CD14-positive monocyte (primary cell): ENCODE measurements around the gene OBSCN. TPM values are rescaled to one million over a fixed set of nuclear protein-coding genes. Genes with fewer than 3 reads are reported as not detected.
A peak's percentile ranks its signal among the peaks of the same experiment; 100 is the strongest.

ENCODE experiments used
- DNase-seq, 3 donors: peaks; one replicate each; pipeline ENCODE4 v3.0.0-alpha.2; 2011 to 2022
- H2AFZ ChIP-seq: 2 replicates; pipeline ENCODE4 v1.6.0; 2012; ENCODE audit warnings: mild to moderate bottlenecking, low read depth, low read length, inconsistent platforms; ENCODE audit not compliant: insufficient read depth, poor library complexity, severe bottlenecking
- H3K27ac ChIP-seq, 2 donors: 1 replicate in 1 of 2; 2 replicates in 1 of 2; pipeline ENCODE4 v1.5.1; 2012 to 2013; ENCODE audit warnings: low read length in 2 of 2, control low read depth in 1 of 2, inconsistent platforms in 1 of 2, low read depth in 1 of 2, mild to moderate bottlenecking in 1 of 2
- H3K27me3 ChIP-seq, 2 donors: one replicate each; pipeline versions ENCODE4 v1.6.0 to v1.6.1; 2011 to 2013; ENCODE audit warnings: low read length in 2 of 2; ENCODE audit not compliant: control insufficient read depth in 2 of 2, insufficient read depth in 2 of 2
- H3K36me3 ChIP-seq, 2 donors: replicated peaks in 1 of 2; 1 replicate in 1 of 2; 2 replicates in 1 of 2; pipeline versions ENCODE4 v1.5.1 to v1.6.1; 2012 to 2013; ENCODE audit warnings: low read length in 2 of 2, control low read depth in 1 of 2, inconsistent platforms in 1 of 2, mild to moderate bottlenecking in 1 of 2; ENCODE audit not compliant: insufficient read depth in 2 of 2, control insufficient read depth in 1 of 2
- H3K4me1 ChIP-seq, 2 donors: 1 replicate in 1 of 2; 2 replicates in 1 of 2; pipeline versions ENCODE4 v1.5.1 to v1.6.1; 2012 to 2013; ENCODE audit warnings: low read length in 2 of 2, control low read depth in 1 of 2, inconsistent platforms in 1 of 2, mild to moderate bottlenecking in 1 of 2, moderate library complexity in 1 of 2; ENCODE audit not compliant: insufficient read depth in 2 of 2, control insufficient read depth in 1 of 2
- H3K4me2 ChIP-seq: replicated peaks from 2 replicates; pipeline ENCODE3; 2012; ENCODE audit warnings: low read length, moderate library complexity, mild to moderate bottlenecking; ENCODE audit not compliant: poor library complexity, severe bottlenecking; ENCODE audit errors: extremely low read depth
- H3K4me3 ChIP-seq, 3 experiments: fragments of 200-600 bp in 1 of 3; sonication (generic) in 1 of 3; replicated peaks in 1 of 3; 1 replicate in 2 of 3; 2 replicates in 1 of 3; pipeline ENCODE4 v1.5.1; 2011 to 2013; ENCODE audit warnings: low read length in 3 of 3, mild to moderate bottlenecking in 3 of 3, control low read depth in 2 of 3, low read depth in 2 of 3, inconsistent platforms in 1 of 3, moderate library complexity in 1 of 3
- H3K79me2 ChIP-seq: 2 replicates; pipeline ENCODE4 v1.6.0; 2012; ENCODE audit warnings: mild to moderate bottlenecking, control low read depth, inconsistent platforms, low read length, moderate library complexity; ENCODE audit not compliant: insufficient read depth
- H3K9ac ChIP-seq: 2 replicates; pipeline ENCODE4 v1.6.0; 2017; ENCODE audit warnings: low read length, mild to moderate bottlenecking; ENCODE audit not compliant: insufficient read depth, poor library complexity, severe bottlenecking
- H3K9me3 ChIP-seq, 2 donors: replicated peaks in 1 of 2; 1 replicate in 1 of 2; 2 replicates in 1 of 2; pipeline versions ENCODE4 v1.5.1 to v1.6.1; 2012 to 2013; ENCODE audit warnings: low read length in 2 of 2, control low read depth in 1 of 2; ENCODE audit not compliant: control insufficient read depth in 1 of 2, insufficient read depth in 1 of 2
- H4K20me1 ChIP-seq: 2 replicates; pipeline ENCODE4 v1.6.0; 2012; ENCODE audit warnings: mild to moderate bottlenecking, low read length, control low read depth, moderate library complexity; ENCODE audit not compliant: insufficient read depth
- H3K27ac Mint-ChIP-seq, 7 donors: one replicate each; pipeline ENCODE4 v1.8.0; 2020; ENCODE audit warnings: mild to moderate bottlenecking in 7 of 7, mixed read lengths in 7 of 7, moderate library complexity in 6 of 7, inconsistent platforms in 2 of 7
- H3K27me3 Mint-ChIP-seq, 3 donors: one replicate each; pipeline ENCODE4 v1.8.0; 2021 to 2022; ENCODE audit warnings: low read depth in 3 of 3, mild to moderate bottlenecking in 3 of 3, mixed read lengths in 3 of 3, moderate library complexity in 3 of 3, inconsistent platforms in 1 of 3
- H3K36me3 Mint-ChIP-seq, 2 donors: one replicate each; pipeline ENCODE4 v1.8.0; 2020; ENCODE audit warnings: mixed read lengths in 2 of 2, inconsistent platforms in 1 of 2, mild to moderate bottlenecking in 1 of 2
- H3K4me1 Mint-ChIP-seq: one replicate; pipeline ENCODE4 v1.8.0; 2020; ENCODE audit warnings: mild to moderate bottlenecking, mixed read lengths
- H3K4me3 Mint-ChIP-seq, 2 donors: one replicate each; pipeline ENCODE4 v1.8.0; 2020; ENCODE audit warnings: mild to moderate bottlenecking in 2 of 2, mixed read lengths in 2 of 2, moderate library complexity in 1 of 2
- H3K9me3 Mint-ChIP-seq, 7 donors: one replicate each; pipeline ENCODE4 v1.8.0; 2020 to 2022; ENCODE audit warnings: mixed read lengths in 7 of 7, mild to moderate bottlenecking in 6 of 7, moderate library complexity in 6 of 7, inconsistent platforms in 2 of 7
- CTCF ChIP-seq: fragments of 200-600 bp; IDR thresholded peaks from one replicate; pipeline ENCODE4 v1.8.0; 2022; ENCODE audit warnings: antibody characterized with exemption, mild to moderate bottlenecking
- WGBS: methylation state at CpG from one replicate; pipeline ENCODE4 v1.1.5; 2013; ENCODE audit warnings: missing lambda C conversion rate; ENCODE audit not compliant: insufficient coverage; 5-methylcytosine and 5-hydroxymethylcytosine counted together
- intact Hi-C, 2 donors: fragments of 100-400 bp; cut with micrococcal nuclease; formaldehyde crosslinking; loops; one replicate each; pipeline versions ENCODE4 v1.15.0 to v1.15.1; 2023
- polyA plus RNA-seq, 3 donors: library from polyadenylated mRNA; depleted of rRNA in 1 of 3; unstranded in 2 of 3; stranded (reverse) in 1 of 3; fragments of 300-500 nt in 2 of 3; fragments of >200 nt in 1 of 3; fragmentation: Illumina TruSeq in 2 of 3; gene quantifications; 1 replicate in 2 of 3; 2 replicates in 1 of 3; pipeline ENCODE4 v1.2.3, GENCODE V29; 2012 to 2021

OBSCN gene
- polyA plus RNA-seq, 3 donors = 0.57 to 1.5 (median 0.76) TPM

GRCh38 chr1:228265167-228265566 lies 57.3 kb downstream of the OBSCN start:
- no peaks in the 10 kb centered on the region for H3K36me3 Mint-ChIP-seq
- H3K4me2 ChIP-seq = no peak overlapping the region
- H3K4me1 Mint-ChIP-seq = no peaks in the 10 kb centered on the region
- H3K9me3 Mint-ChIP-seq = peaks cover 2 to 20% (median 5%) of the 10 kb centered on the region in 7 donors
- no peak overlapping the region for H3K27ac ChIP-seq
- no peak overlapping the region for H3K4me3 ChIP-seq
- H3K9me3 ChIP-seq = peaks cover 0 to 7% of the 10 kb centered on the region in 2 donors
- peaks cover 0 to 2% (median 0%) of the 10 kb centered on the region in 3 donors for H3K27me3 Mint-ChIP-seq
- intact Hi-C loops = no loop called here
- no peaks in the 10 kb centered on the region for H3K79me2 ChIP-seq
- no peaks in the 10 kb centered on the region for H3K36me3 ChIP-seq
- H3K4me3 Mint-ChIP-seq = no peak overlapping the region
- no peak for TF ChIP-seq CTCF
- H3K4me1 ChIP-seq = no peaks in the 10 kb centered on the region
- H3K27me3 ChIP-seq = no peaks in the 10 kb centered on the region
- no peak overlapping the region for H3K9ac ChIP-seq
- H4K20me1 ChIP-seq = no peaks in the 10 kb centered on the region
- no peak overlapping the region for H2AFZ ChIP-seq
- no peak for DNase-seq
- H3K27ac Mint-ChIP-seq = no peak overlapping the region

- Histone ChIP-seq H2AFZ (no peak overlapping the region), H4K20me1 (no peaks in the 10 kb centered on the region), H3K27me3 (no peaks in the 10 kb centered on the region), H3K27ac (no peak overlapping the region), H3K9ac (no peak overlapping the region), H3K36me3 (no peaks in the 10 kb centered on the region), H3K4me2 (no peak overlapping the region), H3K4me3 (no peak overlapping the region), H3K79me2 (no peaks in the 10 kb centered on the region), H3K9me3 (no peaks in the 10 kb centered on the region), H3K4me1 (no peaks in the 10 kb centered on the region)
- Mint-ChIP-seq H3K36me3 (no peaks in the 10 kb centered on the region), H3K4me1 (no peaks in the 10 kb centered on the region), H3K27me3 (peaks cover 0 to 3% (median 0%) of the 10 kb centered on the region in 3 donors), H3K27ac (peak overlapping the region in 1 of 7 donors; percentile 23), H3K9me3 (peaks cover 0 to 2% (median 0%) of the 10 kb centered on the region in 7 donors), H3K4me3 (no peak overlapping the region)
- TF ChIP-seq CTCF = no peak
- 89% methylated on average over 20 of the region's 22 CpGs for WGBS
- intact Hi-C loops = no loop called here
- peak in 1 of 3 donors; percentile 2 for DNase-seq
These were observed 60.4 kb downstream of the OBSCN start for GRCh38 chr1:228267962-228268880.
